ENCODE measurements around the gene CPNE8.

- no peak for TF ChIP-seq CTCF (IDR thresholded peaks at IDR 0.05; ENCODE audit: insufficient read depth, low read depth, low read length)
- no peak for TF ChIP-seq EZH2 (IDR thresholded peaks at IDR 0.05; ENCODE audit: insufficient read depth, low read length)
Measured at GRCh38 chr12:38761111-38761510, 144.3 kb downstream of the CPNE8 start.
